NCI-H345 treated with DMSO at 0.1 percent for 48 hours (cell line): ENCODE measurements around the gene HNRNPD.
"Not testable (repeated sequence)": the region's sequence is repeated elsewhere in the genome, so short reads cannot be mapped to it uniquely, and the experiment has no call there.

Experiments
- DNase-seq: peaks from one replicate; lab custom pipeline; 2025; ENCODE audit not compliant: unreplicated experiment; lab: John Stamatoyannopoulos, UW

The HNRNPD gene

DNA sequence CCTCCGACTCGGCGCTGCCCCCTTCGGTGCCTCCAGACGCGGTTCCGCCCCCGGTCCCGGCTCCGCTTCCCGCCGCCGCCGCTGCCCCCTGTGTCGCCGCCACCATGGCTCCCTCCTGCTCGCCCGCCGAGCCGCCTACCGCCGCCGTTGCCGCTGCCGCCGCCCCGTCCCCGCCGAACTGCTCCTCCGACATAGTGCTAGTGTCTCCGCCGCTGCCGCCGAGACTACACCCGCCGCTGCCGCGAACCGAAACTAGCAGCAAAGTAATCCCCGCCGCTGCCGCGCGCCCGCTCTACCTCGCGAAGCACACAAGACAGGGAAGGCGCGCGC lies 340 bp downstream of the HNRNPD start:
- DNase-seq, result no peak

DNA sequence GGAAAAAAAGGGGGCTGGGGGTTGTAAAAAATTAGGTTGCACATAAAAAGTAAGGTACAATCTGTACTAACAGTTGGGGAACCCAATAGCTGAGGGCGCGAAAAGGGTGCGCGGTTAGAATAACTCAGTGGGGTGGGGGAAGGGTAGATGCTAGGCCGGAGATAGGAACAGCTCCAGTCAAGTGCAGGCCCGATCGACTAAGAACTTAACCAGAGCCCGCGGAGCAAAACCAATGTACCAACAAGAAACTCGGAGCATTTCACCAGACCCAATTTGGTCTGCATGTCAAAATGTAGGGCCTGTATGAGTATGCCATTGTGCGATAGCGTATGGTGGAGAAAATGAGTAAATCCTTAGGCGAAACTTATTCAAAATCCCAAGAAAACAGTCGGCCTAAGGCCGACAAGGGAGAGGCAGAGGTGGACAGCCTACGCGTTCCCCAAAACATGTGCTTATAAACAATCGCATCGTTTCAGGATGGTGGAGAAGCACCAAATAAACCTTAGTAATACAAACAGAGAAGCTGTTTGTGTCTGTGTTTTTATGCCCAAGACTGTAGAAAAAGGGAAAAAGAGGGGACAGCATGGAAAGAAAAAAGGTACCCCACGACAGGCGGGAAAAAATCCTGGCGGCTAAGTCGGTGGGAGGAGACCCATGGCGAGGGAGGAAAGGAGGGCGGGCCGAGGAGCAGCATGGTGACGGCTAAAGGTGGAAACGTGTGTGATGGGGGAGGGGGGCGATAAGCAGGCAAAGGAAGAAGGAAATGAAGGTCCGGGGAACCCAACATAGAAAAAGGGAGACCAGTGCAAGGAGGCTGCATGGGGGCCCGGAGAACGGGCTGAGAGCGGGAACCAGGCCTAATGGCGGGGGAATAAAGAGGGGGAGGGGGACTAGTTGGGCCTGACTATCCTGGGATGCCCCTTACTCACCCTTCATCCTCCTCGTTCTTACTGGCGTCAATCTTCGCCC lies 990 bp downstream of the HNRNPD start:
- no peak for DNase-seq

DNA sequence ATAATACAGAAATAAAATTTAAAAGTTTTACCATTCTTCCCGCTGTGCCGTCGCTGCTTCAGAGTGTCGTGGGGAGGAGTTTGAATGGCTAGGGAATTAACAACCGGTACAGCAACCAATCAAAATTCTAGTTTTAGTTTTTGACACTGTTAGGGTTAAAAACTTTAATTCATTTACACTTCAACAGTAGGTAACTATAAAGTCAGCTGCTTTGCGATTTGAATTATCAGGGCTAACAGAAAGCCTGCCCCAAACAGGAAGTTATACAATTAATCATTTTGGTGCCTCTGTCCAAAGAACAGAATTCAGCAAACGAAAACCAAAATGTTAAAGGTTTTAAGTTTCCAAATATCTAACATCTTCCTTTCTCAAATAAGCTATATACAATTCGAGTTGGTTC lies 2.3 kb downstream of the HNRNPD start:
- no peak for DNase-seq

DNA sequence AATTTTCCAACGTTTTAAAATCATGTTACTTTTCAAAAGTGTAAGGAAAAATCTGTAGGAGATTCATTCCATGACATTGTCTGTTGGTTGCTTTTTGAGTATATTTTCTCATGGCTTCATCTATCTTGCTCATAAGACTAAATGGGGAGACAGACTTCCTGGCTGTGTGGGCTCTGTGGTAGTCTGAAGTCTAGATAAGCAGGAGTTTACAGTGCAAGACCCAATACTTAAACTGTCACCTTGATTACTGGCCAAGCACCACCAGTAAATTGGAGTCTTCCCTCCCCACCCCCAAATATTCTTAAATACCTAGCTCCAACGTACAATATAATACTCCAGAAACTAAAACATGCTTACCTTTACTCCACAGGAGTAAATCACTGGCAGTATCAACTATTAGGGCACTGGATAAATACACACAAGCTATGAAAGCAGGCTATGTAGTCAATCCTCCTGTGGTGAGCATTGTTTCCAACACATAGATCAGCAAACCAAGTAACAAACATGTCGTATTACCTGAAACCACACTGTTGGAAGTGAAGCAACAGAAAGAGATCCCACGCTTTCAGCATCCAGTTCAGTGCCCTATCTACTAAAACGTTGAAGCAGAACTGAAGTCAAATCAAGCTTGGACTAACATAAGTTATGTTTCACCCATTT lies 6.2 kb downstream of the HNRNPD start:
- DNase-seq, result no peak

DNA sequence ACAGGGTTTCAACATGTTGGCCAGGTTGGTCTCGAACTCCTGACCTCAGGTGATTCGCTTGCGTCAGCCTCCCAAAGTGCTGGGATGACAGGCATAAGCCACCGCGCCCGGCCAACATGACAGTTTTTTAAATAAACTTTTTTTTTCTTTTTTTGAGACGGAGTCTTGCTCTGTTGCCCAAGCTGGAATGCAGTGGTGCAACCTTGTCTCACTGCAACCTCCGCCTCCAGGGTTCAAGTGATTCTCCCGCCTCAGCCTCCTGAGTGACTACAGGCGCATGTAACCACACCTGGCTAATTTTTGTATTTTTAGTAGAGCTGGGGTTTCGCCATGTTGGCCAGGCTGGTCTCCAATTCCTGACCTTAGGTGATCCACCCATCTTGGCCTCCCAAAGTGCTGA lies 7.4 kb downstream of the HNRNPD start:
- DNase-seq, result not testable (repeated sequence)

DNA sequence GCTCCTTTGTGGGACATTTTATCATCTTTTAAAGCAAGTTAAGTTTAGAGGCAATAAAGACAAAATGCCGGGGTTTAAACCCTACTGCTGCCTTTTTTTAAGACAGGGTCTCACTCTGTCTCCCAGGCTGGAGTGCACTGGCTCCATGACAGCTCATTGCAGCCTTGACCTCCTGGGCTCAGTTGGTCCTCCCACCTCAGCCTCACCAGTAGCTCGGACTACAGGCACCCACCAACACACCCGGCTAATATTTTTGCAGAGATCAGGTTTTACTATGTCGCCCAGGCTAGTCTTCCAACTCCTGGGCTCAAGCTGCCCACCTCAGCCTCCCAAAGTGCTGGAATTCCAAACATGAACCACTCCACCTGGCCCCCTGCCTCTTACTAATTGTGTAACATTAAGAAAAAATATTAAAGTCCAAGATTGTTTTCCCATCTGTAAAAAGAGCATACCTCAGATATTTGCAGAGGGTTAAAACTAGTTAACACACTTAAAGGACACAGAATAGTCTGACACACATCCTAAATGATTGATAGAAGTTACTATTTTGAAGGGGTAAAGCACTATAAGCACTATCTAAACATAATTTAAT lies 9.8 kb downstream of the HNRNPD start:
- no peak for DNase-seq

DNA sequence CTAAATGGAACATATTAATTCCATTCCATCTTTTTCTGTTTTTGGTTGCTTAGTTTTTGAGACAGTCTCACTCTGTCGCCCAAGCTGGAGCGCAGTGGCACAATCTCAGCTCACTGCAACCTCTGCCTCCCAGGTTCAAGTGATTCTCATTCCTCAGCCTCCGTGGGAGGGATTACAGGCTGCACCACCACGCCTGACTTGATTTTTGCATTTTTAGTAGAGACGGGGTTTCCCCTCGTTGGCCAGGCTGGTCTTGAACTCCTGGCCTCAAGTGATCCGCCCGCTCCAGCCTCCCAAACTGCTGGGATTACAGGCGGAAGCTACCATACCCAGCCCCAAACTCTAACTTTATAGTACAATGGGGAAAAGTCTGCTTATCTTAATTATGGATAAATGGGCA lies 11.2 kb downstream of the HNRNPD start:
- DNase-seq, result no peak

DNA sequence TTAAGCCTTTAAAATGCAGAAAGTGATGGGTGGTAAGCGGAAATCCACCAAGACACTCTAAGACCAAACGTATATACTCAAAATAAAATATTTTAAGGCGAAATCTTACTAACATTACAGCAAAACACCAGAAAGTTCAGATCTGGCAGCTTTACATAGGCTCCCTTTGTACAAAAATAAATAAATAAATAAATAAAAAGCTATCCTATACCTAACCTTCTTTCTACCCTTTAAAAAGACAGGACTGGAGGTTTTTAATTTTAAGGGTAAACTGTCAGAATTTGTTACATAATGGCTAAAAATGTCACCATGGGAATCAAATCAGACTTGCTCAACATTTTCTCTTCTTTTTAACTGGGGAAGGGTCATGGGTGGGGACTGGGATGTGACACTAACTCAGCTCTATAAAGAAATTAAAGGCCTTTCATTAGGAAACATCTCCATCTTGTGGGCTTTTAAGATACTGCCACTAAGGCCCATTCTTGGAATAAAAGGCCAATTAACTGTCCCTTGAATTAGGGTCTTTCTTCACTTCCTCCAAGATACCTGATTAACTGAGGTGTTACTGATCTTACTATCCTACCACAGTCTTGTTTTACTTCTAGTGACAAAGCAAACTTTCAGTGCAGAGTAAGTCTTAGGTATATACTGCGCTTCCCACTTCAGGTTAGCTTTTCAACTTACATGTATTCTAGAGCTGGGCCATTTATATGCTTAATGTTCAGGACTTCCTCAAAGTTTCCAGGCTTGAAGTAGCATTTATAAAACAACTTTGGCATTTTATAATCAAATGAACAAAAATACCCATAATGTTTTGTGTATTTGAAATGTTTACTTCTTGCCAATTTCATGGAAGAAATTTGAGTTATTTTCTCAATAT lies 13.3 kb downstream of the HNRNPD start:
- DNase-seq, result no peak

DNA sequence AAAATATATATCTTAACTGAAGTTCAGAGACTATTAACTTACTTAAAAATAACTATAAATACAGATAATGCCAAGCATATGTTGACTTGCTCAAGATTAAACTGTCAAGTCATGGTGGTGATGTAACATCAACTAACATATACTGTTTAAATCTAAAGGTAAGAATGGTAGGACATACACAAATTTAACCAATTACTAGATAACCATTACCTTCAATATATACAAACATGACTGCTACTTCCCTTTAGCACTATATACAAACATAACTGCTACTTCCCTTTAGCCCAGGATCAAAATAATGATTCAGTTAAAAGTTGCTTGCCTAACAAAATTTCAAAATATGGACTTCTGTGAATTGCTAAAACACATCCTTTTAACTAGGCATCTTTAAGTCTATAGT lies 14.9 kb downstream of the HNRNPD start:
- no peak for DNase-seq

DNA sequence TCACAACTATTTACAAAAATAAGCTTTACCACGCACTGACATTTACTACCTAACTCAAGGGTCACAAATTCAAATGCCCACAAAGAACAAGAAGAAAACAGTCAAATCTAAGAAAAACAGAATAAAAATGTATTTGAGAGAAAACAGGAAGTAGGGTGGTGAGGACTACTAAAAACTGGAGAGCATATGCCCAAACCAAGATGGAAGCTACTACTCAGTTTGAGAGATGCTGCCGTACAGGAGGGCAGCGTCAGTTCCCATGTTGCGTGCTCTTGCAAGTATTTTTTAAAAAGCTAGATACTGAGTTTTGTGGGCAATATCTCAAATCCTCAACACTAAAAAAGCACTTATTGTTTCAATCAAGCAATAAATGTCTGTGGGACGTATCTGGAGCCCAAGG lies 16.2 kb downstream of the HNRNPD start:
- no peak for DNase-seq

DNA sequence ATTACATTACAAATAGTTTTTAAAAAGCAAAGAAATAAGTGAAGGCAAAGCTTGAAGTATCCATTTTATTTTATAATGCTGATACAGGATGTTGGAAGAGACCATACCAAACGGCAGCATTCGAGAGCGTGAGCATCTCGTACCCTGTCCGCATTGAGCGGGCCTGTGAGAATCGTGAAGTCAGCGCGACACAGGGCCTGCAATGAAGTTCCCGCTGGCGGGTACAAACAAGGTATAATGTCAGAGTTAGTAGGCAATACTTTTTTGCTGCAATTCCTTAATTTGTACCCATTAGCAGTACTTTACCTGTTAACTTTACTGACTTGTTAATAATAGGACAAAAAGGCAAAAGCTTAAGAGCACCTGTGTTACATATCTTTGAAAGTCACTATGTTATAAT lies 19.0 kb downstream of the HNRNPD start:
- no peak for DNase-seq

DNA sequence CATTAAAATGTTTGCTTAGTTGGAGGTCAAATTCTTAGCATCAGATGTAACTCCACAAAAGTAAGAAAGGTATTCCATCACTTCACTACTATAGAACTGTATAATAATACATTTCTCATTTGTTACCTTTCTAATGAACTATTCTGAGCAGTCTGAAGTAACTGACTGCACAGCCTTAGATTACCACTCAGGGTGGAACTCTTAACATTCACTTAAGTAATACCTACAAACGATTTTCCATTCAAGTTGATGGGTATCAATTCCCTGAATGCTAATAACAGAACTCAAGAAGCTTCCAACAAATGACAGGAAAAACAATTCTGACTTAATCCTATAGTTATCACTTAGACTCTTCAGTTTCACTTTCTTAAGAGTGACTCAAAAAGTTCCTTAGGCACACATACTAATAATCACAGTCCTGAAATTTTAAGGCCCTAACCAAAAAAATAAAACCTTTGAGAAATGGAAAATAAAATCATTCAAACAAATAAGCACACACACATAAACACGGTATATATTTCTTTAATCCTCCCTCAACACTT lies 20.9 kb downstream of the HNRNPD start:
- no peak for DNase-seq

DNA sequence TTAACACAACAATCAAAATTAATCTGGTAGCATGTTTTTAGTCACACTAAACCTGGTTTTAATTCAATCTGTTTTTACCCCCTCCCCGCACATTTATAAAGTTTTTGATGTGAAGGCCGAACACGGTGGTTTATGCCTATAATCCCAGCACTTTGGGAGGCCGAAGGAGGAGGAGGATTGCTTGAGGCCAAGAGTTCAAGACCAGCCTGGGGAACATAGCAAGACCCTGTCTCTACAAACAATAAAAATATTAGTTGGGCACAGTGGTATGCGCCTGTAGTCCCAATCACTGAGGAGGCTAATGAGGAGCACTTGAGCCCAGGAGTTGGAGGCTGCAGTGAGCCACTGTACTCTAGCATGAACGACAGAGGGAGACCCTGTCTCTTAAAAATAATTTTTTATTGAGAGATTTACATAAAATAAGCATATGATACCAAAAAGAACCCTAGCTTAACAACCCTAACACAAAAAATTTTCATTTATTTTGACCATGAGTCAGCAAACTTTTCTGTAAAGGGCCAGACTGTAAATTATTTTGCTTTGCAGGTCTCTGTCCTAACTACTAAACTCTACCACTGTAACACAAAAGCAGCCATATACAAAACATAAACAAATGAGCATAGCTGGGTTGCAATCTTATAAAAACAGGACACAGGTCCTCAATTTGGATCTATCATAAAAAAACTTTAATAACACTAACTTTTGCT lies 21.5 kb downstream of the HNRNPD start:
- no peak for DNase-seq

DNA sequence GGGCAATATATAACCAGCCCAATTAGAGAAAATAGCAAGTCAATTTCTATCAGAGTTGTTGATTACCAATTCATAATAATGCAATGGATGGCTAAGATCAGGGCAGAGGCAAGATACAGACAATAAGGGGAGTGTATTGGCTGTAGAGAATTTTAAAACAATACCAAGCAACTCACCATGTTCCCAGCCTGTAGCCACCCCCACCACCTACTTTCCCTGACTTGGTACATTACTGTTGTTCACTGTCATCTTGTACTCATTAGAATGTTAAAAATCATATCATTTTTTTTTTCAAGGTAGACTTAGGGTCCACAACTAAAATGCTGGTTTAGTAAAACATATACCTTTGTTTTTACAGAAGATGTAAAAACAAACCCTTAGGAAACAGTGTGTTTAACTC lies 27.7 kb downstream of the HNRNPD start:
- no peak for DNase-seq

DNA sequence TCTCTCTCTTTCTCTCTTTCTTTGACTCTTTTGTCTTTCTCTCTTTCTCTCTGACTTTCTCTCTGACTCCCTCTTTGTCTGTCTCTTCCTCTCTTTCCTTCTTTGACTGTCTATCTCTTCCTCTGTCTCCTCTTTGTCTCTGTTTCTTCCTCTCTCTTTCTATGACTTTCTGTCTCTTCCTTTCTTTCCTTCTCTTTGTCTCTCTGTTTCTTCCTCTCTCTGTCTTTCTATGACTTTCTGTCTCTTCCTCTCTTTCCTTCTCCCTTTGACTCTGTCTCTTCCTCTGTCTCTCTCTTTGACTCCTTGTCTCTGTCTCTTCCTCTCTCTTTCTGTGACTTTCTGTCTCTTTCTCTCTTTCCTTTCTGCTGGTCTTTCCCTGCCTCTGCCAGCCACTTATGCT lies 38.7 kb downstream of the HNRNPD start:
- DNase-seq, result no peak

DNA sequence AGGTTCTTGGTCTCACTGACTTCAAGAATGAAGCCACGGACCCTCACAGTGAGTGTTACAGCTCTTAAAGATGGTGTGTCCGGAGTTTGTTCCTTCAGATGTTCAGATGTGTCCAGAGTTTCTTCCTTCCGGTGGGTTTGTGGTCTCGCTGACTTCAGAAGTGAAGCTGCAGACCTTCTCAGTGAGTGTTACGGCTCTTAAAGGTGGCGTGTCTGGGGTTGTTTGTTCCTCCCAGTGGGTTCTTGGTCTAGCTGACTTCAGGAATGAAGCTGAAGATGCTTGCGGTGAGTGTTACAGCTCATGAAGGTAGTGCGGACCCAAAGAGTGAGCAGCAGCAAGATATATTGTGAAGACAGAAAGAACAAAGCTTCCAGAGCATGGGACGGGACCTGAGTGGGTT lies 40.1 kb downstream of the HNRNPD start:
- DNase-seq, result not testable (repeated sequence)

DNA sequence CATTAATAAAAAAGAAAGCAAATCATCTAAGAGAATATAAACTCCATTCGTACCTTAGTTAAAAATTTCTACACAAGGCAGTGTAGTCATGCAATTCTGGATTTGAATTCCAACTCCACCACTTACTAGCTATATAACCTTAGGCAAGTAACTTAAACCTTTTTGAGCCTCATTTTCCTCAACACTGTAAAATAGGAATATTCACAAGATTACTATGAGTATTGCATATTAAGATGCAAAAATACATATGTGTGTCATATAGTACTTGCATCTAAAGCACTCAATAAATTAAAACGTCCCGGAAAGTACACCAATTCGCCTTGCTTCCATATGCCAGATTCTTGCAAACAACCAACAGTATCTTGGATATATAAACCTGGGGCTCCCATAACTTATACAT lies 42.0 kb downstream of the HNRNPD start:
- no peak for DNase-seq

DNA sequence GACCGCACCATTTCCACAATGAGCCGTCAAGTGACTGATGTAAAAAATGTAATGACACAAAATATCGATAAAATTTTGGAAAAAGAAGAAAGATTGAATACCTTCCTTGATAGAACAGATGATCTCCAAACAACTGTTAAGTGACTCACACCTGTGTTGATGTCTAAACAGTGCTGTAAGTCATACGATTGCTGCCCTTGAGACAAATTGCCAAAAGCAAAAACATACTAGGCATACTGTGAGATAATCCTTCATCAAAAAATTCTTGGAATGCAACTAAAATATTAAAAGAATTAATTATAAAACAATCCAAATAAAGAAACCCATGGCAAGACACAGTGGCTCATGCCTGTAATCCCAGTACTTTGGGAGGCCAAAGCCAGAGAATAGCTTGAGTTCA lies 53.4 kb downstream of the HNRNPD start:
- no peak for DNase-seq

DNA sequence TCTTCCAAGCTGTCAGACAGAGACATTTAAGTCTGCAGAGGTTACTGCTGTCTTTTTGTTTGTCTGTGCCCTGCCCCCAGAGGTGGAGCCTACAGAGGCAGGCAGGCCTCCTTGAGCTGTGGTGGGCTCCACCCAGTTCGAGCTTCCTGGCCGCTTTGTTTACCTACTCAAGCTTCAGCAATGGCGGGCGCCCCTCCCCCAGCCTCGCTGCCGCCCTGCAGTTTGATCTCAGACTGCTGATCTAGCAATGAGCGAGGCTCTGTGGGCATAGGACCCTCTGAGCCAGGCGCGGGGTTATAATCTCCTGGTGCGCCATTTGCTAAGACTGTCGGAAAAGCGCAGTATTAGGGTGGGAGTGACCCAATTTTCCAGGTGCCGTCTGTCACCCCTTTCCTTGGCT lies 70.7 kb downstream of the HNRNPD start:
- not testable (repeated sequence) for DNase-seq
